Mesenchymal stem cell (in vitro differentiated cells and primary cell): Measurements from ENCODE around the gene NOP14.

Experiments used
- DNase-seq: peaks from one replicate; pipeline ENCODE4 v3.0.0-alpha.2; 2013
- H2AFZ ChIP-seq: one replicate; pipeline ENCODE4 v1.6.1; 2013; ENCODE audit warnings: low read depth, mild to moderate bottlenecking, control low read depth, inconsistent platforms, low read length, moderate library complexity
- H2AK5ac ChIP-seq: 2 replicates; pipeline ENCODE4 v1.6.1; 2013; ENCODE audit warnings: low read length, moderate library complexity, mild to moderate bottlenecking, inconsistent platforms; ENCODE audit not compliant: severe bottlenecking
- H2BK120ac ChIP-seq: one replicate; pipeline ENCODE4 v1.6.1; 2013; ENCODE audit warnings: low read depth, mild to moderate bottlenecking, inconsistent platforms, low read length, moderate library complexity
- H2BK12ac ChIP-seq, 2 experiments: one replicate each; pipeline ENCODE4 v1.6.1; 2013; ENCODE audit warnings: inconsistent platforms in 2 of 2, low read length in 2 of 2, mild to moderate bottlenecking in 2 of 2, moderate library complexity in 2 of 2, control low read depth in 1 of 2
- H2BK15ac ChIP-seq: one replicate; pipeline ENCODE4 v1.6.1; 2013; ENCODE audit warnings: mild to moderate bottlenecking, low read depth, inconsistent platforms; ENCODE audit not compliant: poor library complexity, severe bottlenecking
- H2BK5ac ChIP-seq: 2 replicates; pipeline ENCODE4 v1.6.1; 2013; ENCODE audit warnings: low read depth, mild to moderate bottlenecking, low read length, control low read depth, inconsistent platforms; ENCODE audit not compliant: poor library complexity, severe bottlenecking
- H3K14ac ChIP-seq, 2 experiments: one replicate each; pipeline ENCODE4 v1.6.1; 2013; ENCODE audit warnings: inconsistent platforms in 2 of 2, low read length in 2 of 2, control low read depth in 1 of 2, mild to moderate bottlenecking in 1 of 2, moderate library complexity in 1 of 2
- H3K18ac ChIP-seq, 2 experiments: one replicate each; pipeline ENCODE4 v1.6.1; 2013; ENCODE audit warnings: inconsistent platforms in 2 of 2, low read length in 2 of 2, control low read depth in 1 of 2, low read depth in 1 of 2, mild to moderate bottlenecking in 1 of 2
- H3K23ac ChIP-seq, 2 experiments: one replicate each; pipeline ENCODE4 v1.6.1; 2013; ENCODE audit warnings: inconsistent platforms in 2 of 2, low read length in 2 of 2, mild to moderate bottlenecking in 2 of 2, moderate library complexity in 2 of 2, control low read depth in 1 of 2
- H3K27ac ChIP-seq: 2 replicates; pipeline ENCODE4 v1.5.1; 2013; ENCODE audit warnings: mild to moderate bottlenecking, moderate library complexity, low read length, control low read depth, inconsistent platforms; ENCODE audit not compliant: poor library complexity, severe bottlenecking
- H3K27me3 ChIP-seq, 2 experiments: 2 replicates each; pipeline versions ENCODE4 v1.6.1 to v1.7.0; 2013; ENCODE audit warnings: low read length in 2 of 2, mild to moderate bottlenecking in 2 of 2, moderate library complexity in 2 of 2, control low read depth in 1 of 2, inconsistent platforms in 1 of 2; ENCODE audit not compliant: control insufficient read depth in 1 of 2, insufficient read depth in 1 of 2
- H3K36me3 ChIP-seq, 2 experiments: 2 replicates each; pipeline versions ENCODE4 v1.6.1 to v1.7.0; 2013; ENCODE audit warnings: low read length in 2 of 2, control low read depth in 1 of 2, inconsistent platforms in 1 of 2, low read depth in 1 of 2, mild to moderate bottlenecking in 1 of 2; ENCODE audit not compliant: insufficient read depth in 2 of 2, control insufficient read depth in 1 of 2
- H3K4ac ChIP-seq, 2 experiments: one replicate each; pipeline ENCODE4 v1.6.1; 2013; ENCODE audit warnings: inconsistent platforms in 2 of 2, low read length in 2 of 2, mild to moderate bottlenecking in 2 of 2, moderate library complexity in 2 of 2, control low read depth in 1 of 2, low read depth in 1 of 2
- H3K4me1 ChIP-seq: 2 replicates; pipeline ENCODE4 v1.6.1; 2013; ENCODE audit warnings: low read depth, low read length, control low read depth; ENCODE audit not compliant: control insufficient read depth, insufficient read depth
- H3K4me2 ChIP-seq: 2 replicates; pipeline ENCODE4 v1.6.1; 2013; ENCODE audit warnings: low read length, mild to moderate bottlenecking, inconsistent platforms; ENCODE audit not compliant: poor library complexity, severe bottlenecking
- H3K4me3 ChIP-seq, 2 experiments: 2 replicates each; pipeline versions ENCODE4 v1.5.1 to v1.7.0; 2013; ENCODE audit warnings: low read length in 2 of 2, mild to moderate bottlenecking in 2 of 2, control low read depth in 1 of 2, low read depth in 1 of 2; ENCODE audit not compliant: insufficient read depth in 1 of 2
- H3K79me1 ChIP-seq: replicated peaks from 2 replicates; pipeline ENCODE4 v1.6.1; 2013; ENCODE audit warnings: mild to moderate bottlenecking, control low read depth, low read length, inconsistent platforms; ENCODE audit not compliant: poor library complexity, severe bottlenecking
- H3K9ac ChIP-seq: 2 replicates; pipeline ENCODE4 v1.7.0; 2013; ENCODE audit warnings: mild to moderate bottlenecking, low read length, moderate library complexity
- H3K9me3 ChIP-seq: 2 replicates; pipeline ENCODE4 v1.7.0; 2013; ENCODE audit warnings: mild to moderate bottlenecking, low read length; ENCODE audit not compliant: control insufficient read depth
- H4K8ac ChIP-seq: one replicate; pipeline ENCODE4 v1.6.1; 2013; ENCODE audit warnings: inconsistent platforms, mild to moderate bottlenecking, low read length, moderate library complexity
- H4K91ac ChIP-seq: one replicate; pipeline ENCODE4 v1.6.1; 2013; ENCODE audit warnings: mild to moderate bottlenecking, low read length, inconsistent platforms
- WGBS: methylation state at CpG from one replicate; pipeline ENCODE4 v1.1.7; 2013; ENCODE audit warnings: mixed read lengths; 5-methylcytosine and 5-hydroxymethylcytosine counted together

NOP14 gene

DNA sequence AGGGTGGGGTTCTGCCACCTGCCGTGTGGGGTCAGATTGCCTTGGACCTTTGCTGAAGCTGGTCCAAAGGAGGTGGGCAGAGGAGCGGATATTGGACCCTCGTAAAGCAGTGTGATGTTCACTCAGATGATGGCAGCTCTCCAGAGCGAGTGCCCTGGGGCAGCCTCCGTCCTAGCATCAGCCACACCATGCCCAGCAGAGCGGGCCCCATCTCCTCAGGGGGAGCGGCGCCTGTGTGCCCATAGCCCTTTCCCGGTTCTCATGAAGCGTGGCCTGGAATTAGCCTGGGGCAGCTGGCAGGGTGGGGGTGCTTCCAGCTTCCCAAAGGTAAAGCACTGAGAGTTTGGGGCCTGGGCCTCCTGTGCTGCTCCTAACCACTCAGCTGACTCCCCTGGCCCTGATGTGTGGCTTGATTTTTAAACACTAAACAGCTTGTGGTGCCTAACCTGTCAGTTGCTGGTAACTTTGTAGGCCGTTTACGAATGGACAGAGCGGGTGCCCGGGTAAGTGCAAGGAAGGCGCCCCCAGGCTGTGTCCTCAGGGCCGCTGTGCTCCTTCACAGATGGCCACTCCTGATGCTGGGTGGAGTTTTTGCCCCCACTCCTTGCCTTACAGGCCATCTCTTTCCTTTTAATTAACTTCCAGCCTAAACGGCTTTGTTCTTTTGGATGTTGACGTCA lies 36.0 kb downstream of the NOP14 start:
- no peak overlapping the region for H3K4me2 ChIP-seq
- H3K4me1 ChIP-seq = peaks cover 40% of the 10 kb centered on the region
- no peak overlapping the region for H4K91ac ChIP-seq
- peaks cover 84 to 90% of the 10 kb centered on the region in 2 experiments for H3K36me3 ChIP-seq
- H2BK12ac ChIP-seq = no peak overlapping the region
- H2BK120ac ChIP-seq = no peak overlapping the region
- no peak overlapping the region for H3K18ac ChIP-seq
- H2AK5ac ChIP-seq = no peak overlapping the region
- no peak overlapping the region for H3K4ac ChIP-seq
- DNase-seq = no peak
- H3K4me3 ChIP-seq = no peak overlapping the region
- H3K23ac ChIP-seq = no peak overlapping the region
- no peaks in the 10 kb centered on the region for H3K9me3 ChIP-seq
- H3K27ac ChIP-seq = no peak overlapping the region
- H2BK15ac ChIP-seq = peak overlapping the region; percentile 3
- no peak overlapping the region for H2AFZ ChIP-seq
- H3K79me1 ChIP-seq = peaks cover 38% of the 10 kb centered on the region
- H3K14ac ChIP-seq = no peak overlapping the region
- no peaks in the 10 kb centered on the region for H3K27me3 ChIP-seq
- H3K9ac ChIP-seq = no peak overlapping the region
- over 99% methylated on average over 17 of the region's 18 CpGs for WGBS
- no peak overlapping the region for H4K8ac ChIP-seq
- H2BK5ac ChIP-seq = no peak overlapping the region

DNA sequence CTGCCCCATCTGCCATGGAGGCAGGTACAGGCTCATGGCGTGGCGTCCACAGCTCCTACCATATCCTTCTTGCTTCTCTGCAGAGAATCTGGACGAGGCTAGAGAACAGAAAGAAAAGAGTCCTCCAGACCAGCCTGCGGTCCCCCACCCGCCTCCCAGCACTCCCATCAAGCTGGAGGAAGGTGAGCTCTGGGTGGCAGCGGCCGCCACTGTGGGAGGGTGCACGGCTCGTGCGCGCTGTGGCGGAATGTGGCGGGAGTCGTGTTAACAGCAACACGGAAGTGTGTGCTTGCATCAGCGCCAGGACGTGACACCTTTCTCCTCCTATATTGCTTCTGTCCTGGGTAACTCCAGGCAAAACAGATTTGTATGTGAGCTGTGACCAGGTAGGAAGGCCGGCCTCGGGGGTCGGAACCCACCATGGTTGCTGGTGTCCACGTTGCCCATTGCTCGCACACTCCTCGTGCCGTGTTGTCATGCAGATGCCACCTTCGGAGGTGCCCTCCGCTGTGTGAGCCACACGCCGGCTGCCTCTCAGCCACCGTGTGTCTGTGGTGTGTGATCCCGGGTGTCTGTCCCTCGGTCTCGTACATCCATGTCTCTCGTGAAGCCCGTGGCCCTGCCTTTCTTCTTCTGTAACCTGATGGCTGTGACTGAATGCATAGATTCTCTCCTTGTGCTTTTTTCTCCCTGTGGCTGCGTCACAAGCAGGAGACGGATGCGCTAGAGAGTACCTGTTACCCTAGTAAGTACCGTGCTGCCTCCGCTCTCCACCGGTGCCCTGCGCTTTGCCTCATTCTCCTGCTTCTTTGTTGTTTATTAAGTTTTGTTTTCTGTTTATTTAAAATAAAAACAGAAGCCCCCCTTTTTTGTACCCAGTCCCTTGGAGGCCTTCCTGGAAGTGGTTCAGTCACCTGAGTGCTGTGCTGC lies 37.0 kb downstream of the NOP14 start:
- H3K27ac ChIP-seq = no peak overlapping the region
- H3K18ac ChIP-seq = no peak overlapping the region
- H3K79me1 ChIP-seq = peaks cover 38% of the 10 kb centered on the region
- no peak overlapping the region for H2BK15ac ChIP-seq
- peak overlapping the region; percentile 11 for H4K91ac ChIP-seq
- H3K9ac ChIP-seq = no peak overlapping the region
- 96% methylated on average over 36 of the region's 41 CpGs for WGBS
- no peak overlapping the region for H3K23ac ChIP-seq
- no peak overlapping the region for H2BK12ac ChIP-seq
- H3K4ac ChIP-seq = no peak overlapping the region
- no peak for DNase-seq
- peak overlapping the region; percentile 5 for H4K8ac ChIP-seq
- H3K9me3 ChIP-seq = no peaks in the 10 kb centered on the region
- no peak overlapping the region for H3K14ac ChIP-seq
- no peak overlapping the region for H2BK120ac ChIP-seq
- H3K4me1 ChIP-seq = peaks cover 31% of the 10 kb centered on the region
- H2BK5ac ChIP-seq = no peak overlapping the region
- peaks cover 74 to 81% of the 10 kb centered on the region in 2 experiments for H3K36me3 ChIP-seq
- H3K27me3 ChIP-seq = no peaks in the 10 kb centered on the region
- no peak overlapping the region for H3K4me3 ChIP-seq
- no peak overlapping the region for H2AFZ ChIP-seq
- no peak overlapping the region for H3K4me2 ChIP-seq
- H2AK5ac ChIP-seq = no peak overlapping the region

DNA sequence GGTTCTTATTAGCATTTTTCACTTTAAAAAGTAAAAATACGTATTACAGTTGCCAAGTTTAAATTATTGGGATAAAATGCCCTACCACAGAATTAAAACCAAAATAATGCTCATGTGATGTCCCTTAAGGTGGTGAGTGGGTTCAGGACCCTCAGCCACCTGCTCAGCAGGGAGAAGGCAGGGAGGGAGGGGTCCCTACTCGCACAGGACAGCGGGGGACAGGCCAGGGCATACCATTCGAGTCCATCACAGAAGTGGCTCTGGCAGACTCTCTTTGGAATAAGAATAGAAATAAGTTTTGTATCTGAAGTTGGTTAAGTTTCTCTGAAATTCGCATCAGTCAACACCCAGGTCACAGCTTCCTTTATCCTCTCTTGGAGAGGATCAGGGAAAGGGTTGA lies 37.7 kb downstream of the NOP14 start:
- no peak overlapping the region for H3K4ac ChIP-seq
- no peak overlapping the region for H2AFZ ChIP-seq
- H3K4me2 ChIP-seq = no peak overlapping the region
- H2BK12ac ChIP-seq = no peak overlapping the region
- no peak overlapping the region for H2BK120ac ChIP-seq
- 96% methylated on average over 4 of the region's 5 CpGs for WGBS
- H3K36me3 ChIP-seq = peaks cover 67 to 74% of the 10 kb centered on the region in 2 experiments
- H3K14ac ChIP-seq = no peak overlapping the region
- peaks cover 29% of the 10 kb centered on the region for H3K4me1 ChIP-seq
- no peak for DNase-seq
- no peak overlapping the region for H3K27ac ChIP-seq
- H3K18ac ChIP-seq = no peak overlapping the region
- H3K4me3 ChIP-seq = no peak overlapping the region
- H4K91ac ChIP-seq = no peak overlapping the region
- H2BK15ac ChIP-seq = no peak overlapping the region
- H3K27me3 ChIP-seq = no peaks in the 10 kb centered on the region
- H3K23ac ChIP-seq = no peak overlapping the region
- H3K9me3 ChIP-seq = no peaks in the 10 kb centered on the region
- peaks cover 38% of the 10 kb centered on the region for H3K79me1 ChIP-seq
- H2AK5ac ChIP-seq = peak overlapping the region; percentile 47
- H3K9ac ChIP-seq = no peak overlapping the region
- no peak overlapping the region for H4K8ac ChIP-seq
- H2BK5ac ChIP-seq = no peak overlapping the region

DNA sequence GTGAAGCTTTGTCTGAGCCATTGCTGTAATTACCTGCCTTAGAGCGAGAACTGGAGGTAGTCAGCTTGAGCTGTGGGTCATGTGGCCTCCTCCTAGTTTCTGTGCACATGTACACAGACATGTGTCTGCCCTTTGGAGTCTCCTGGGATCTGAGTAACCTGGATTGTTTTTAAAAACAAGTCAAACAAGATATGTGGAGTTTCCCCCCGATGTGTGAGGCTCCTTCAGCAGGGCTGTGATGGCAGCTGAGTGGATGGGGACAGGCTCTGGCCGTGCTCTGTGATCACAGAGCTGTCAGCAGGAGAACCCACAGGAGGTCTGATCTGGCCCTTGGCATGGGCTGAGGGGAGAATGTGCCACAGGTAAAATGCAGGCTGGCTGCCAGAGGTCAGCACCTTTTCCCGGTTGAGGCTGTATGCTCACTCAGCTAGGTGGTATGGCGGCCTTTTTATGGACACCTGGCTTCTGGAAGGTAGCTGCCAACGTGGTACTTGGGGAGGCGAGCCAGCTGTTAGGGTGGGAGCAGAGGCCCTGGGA lies 38.4 kb downstream of the NOP14 start:
- Histone ChIP-seq H3K9me3 (no peaks in the 10 kb centered on the region), H3K79me1 (peaks cover 34% of the 10 kb centered on the region), H3K18ac (no peak overlapping the region), H4K91ac (no peak overlapping the region), H2BK5ac (no peak overlapping the region), H3K27ac (no peak overlapping the region), H3K4ac (peak overlapping the region in 1 of 2 experiments; percentile 4), H3K23ac (no peak overlapping the region), H3K4me1 (peaks cover 26% of the 10 kb centered on the region), H3K9ac (peak overlapping the region; percentile 0), H2BK15ac (no peak overlapping the region), H3K27me3 (no peaks in the 10 kb centered on the region), H2BK12ac (no peak overlapping the region), H2BK120ac (no peak overlapping the region), H2AK5ac (no peak overlapping the region), H4K8ac (no peak overlapping the region), H3K36me3 (peaks cover 61 to 67% of the 10 kb centered on the region in 2 experiments), H3K14ac (no peak overlapping the region), H2AFZ (no peak overlapping the region), H3K4me2 (no peak overlapping the region), H3K4me3 (no peak overlapping the region)
- no peak for DNase-seq
- WGBS = 89% methylated on average over 7 of the region's 7 CpGs
